ENCODE data around the gene HIRIP3.

HIRIP3 gene

GRCh38 chr16:29984137-29984763 lies 11.2 kb downstream of the HIRIP3 start:
- no peak for DNase-seq (ENCODE audit: low read depth in 2 of 2, low spot score in 1 of 2)

- no peak for DNase-seq (ENCODE audit: low read depth in 2 of 2, low spot score in 1 of 2)
These were observed 11.8 kb downstream of the HIRIP3 start for GRCh38 chr16:29983420-29984136.

- DNase-seq (ENCODE audit: low read depth in 2 of 2, low spot score in 1 of 2) = no peak
These were observed 12.6 kb downstream of the HIRIP3 start for GRCh38 chr16:29982560-29983419.

- DNase-seq (ENCODE audit: low read depth in 2 of 2, low spot score in 1 of 2) = no peak
These were observed 16.7 kb downstream of the HIRIP3 start for GRCh38 chr16:29978564-29979270.

- no peak for DNase-seq (ENCODE audit: low read depth in 2 of 2, low spot score in 1 of 2)
These were observed 17.3 kb downstream of the HIRIP3 start for GRCh38 chr16:29978081-29978480.

- no peak for DNase-seq (ENCODE audit: low read depth in 2 of 2, low spot score in 1 of 2)
These were observed 18.2 kb downstream of the HIRIP3 start for GRCh38 chr16:29977063-29977825.

GRCh38 chr16:29975811-29976511 lies 19.5 kb downstream of the HIRIP3 start:
- no peak for DNase-seq (ENCODE audit: low read depth in 2 of 2, low spot score in 1 of 2)

- DNase-seq (ENCODE audit: low read depth in 2 of 2, low spot score in 1 of 2) = no peak
These were observed 20.3 kb downstream of the HIRIP3 start for GRCh38 chr16:29975134-29975538.

- DNase-seq (ENCODE audit: low read depth in 2 of 2, low spot score in 1 of 2) = no peak
These were observed 20.9 kb downstream of the HIRIP3 start for GRCh38 chr16:29974291-29975133.

- DNase-seq (ENCODE audit: low read depth in 2 of 2, low spot score in 1 of 2) = peak; percentile 79 to 82
These were observed 21.8 kb downstream of the HIRIP3 start, which contains the start of gene TAOK2 for GRCh38 chr16:29973384-29974246. Gene TAOK2 (plus strand): TSS chr16:29973868. CDS start chr16:29977773, 3,905 bp downstream.

- DNase-seq (ENCODE audit: low read depth in 2 of 2, low spot score in 1 of 2) = no peak
These were observed 22.4 kb downstream of the HIRIP3 start for GRCh38 chr16:29972992-29973383.

GRCh38 chr16:29972500-29972899 lies 22.9 kb downstream of the HIRIP3 start:
- no peak for DNase-seq (ENCODE audit: low read depth in 2 of 2, low spot score in 1 of 2)

- no peak for DNase-seq (ENCODE audit: low read depth in 2 of 2, low spot score in 1 of 2)
These were observed 24.1 kb downstream of the HIRIP3 start for GRCh38 chr16:29971304-29971703.

- no peak for DNase-seq (ENCODE audit: low read depth in 2 of 2, low spot score in 1 of 2)
These were observed 27.2 kb downstream of the HIRIP3 start for GRCh38 chr16:29968205-29968604.

GRCh38 chr16:29963021-29963743 lies 32.2 kb downstream of the HIRIP3 start:
- no peak for DNase-seq (ENCODE audit: low read depth in 2 of 2, low spot score in 1 of 2)

- DNase-seq (ENCODE audit: low read depth in 2 of 2, low spot score in 1 of 2) = no peak
These were observed 32.9 kb downstream of the HIRIP3 start for GRCh38 chr16:29962344-29962994.

Measured in stimulated activated CD8-positive, alpha-beta memory T cell treated with anti-CD3 and anti-CD28 coated beads, Interleukin-4, amount 100 ng/mL, for 1 hour (primary cell).